GM21723 (cell line): ENCODE data around the gene UBXN6.

Experiments used
- ATAC-seq: cut with Tn5 transposase; IDR thresholded peaks from one replicate; pipeline ENCODE4 v1.9.1; 2021; ENCODE audit warnings: mild to moderate bottlenecking, moderate library complexity; ENCODE audit not compliant: unreplicated experiment

Gene UBXN6

GRCh38 chr19:4413588-4413987 is 44.0 kb downstream of the UBXN6 start:
- no peak for ATAC-seq

- ATAC-seq, result no peak
Observed at GRCh38 chr19:4409123-4409933, 48.3 kb downstream of the UBXN6 start.

GRCh38 chr19:4406626-4407025 is 51.0 kb downstream of the UBXN6 start:
- no peak for ATAC-seq

GRCh38 chr19:4405977-4406376 is 51.6 kb downstream of the UBXN6 start:
- ATAC-seq, result no peak

- no peak for ATAC-seq
Observed at GRCh38 chr19:4403005-4403761, 54.4 kb downstream of the UBXN6 start.

GRCh38 chr19:4402171-4403004 is 55.2 kb downstream of the UBXN6 start, which contains the start of gene CHAF1A:
TSS of gene CHAF1A (plus strand) at chr19:4402640. CDS start at chr19:4402763, 123 bp downstream.
- ATAC-seq, result peak; percentile 75

- no peak for ATAC-seq
Observed at GRCh38 chr19:4401769-4402170, 55.8 kb downstream of the UBXN6 start.

- peak; percentile 57 for ATAC-seq
Observed at GRCh38 chr19:4400135-4400936, 57.3 kb downstream of the UBXN6 start, which contains the start of gene SH3GL1. TSS of gene SH3GL1 (minus strand) at chr19:4400547. CDS start at chr19:4400368, 179 bp downstream.

GRCh38 chr19:4399812-4400134 is 57.8 kb downstream of the UBXN6 start:
- peak; percentile 17 for ATAC-seq

GRCh38 chr19:4396949-4397783 is 60.4 kb downstream of the UBXN6 start:
- ATAC-seq, result no peak
